Neutrophil (primary cell): ENCODE measurements around the gene FSTL4.

Experiments used
- H3K27ac ChIP-seq: fragments of 200-600 bp; sonication (generic); 2 replicates; pipeline ENCODE4 v1.5.1; 2016; ENCODE audit warnings: mild to moderate bottlenecking, moderate library complexity
- H3K27me3 ChIP-seq: fragments of 200-600 bp; sonication (generic); 2 replicates; pipeline ENCODE4 v1.6.0; 2016; ENCODE audit warnings: mild to moderate bottlenecking
- H3K36me3 ChIP-seq: fragments of 200-600 bp; sonication (generic); 2 replicates; pipeline ENCODE4 v1.5.1; 2017
- H3K4me1 ChIP-seq, 2 experiments: fragments of 200-600 bp in 1 of 2; sonication (generic) in 1 of 2; 1 replicate in 1 of 2; 2 replicates in 1 of 2; pipeline versions ENCODE4 v1.5.1 to v1.6.1; 2013 to 2016; ENCODE audit warnings: low read depth in 1 of 2, low read length in 1 of 2, mild to moderate bottlenecking in 1 of 2, moderate library complexity in 1 of 2; ENCODE audit not compliant: control insufficient read depth in 1 of 2, insufficient read depth in 1 of 2
- H3K4me3 ChIP-seq, 2 experiments: fragments of 200-600 bp in 1 of 2; sonication (generic) in 1 of 2; 1 replicate in 1 of 2; 2 replicates in 1 of 2; pipeline ENCODE4 v1.5.1; 2013 to 2016; ENCODE audit warnings: low read depth in 1 of 2, low read length in 1 of 2, mild to moderate bottlenecking in 1 of 2, moderate library complexity in 1 of 2
- H3K9me3 ChIP-seq: fragments of 200-600 bp; sonication (generic); 2 replicates; pipeline ENCODE4 v1.5.1; 2016
- TF ChIP-seq, protein P1 (sequence below): fragments of 200-600 bp; sonication (generic); IDR thresholded peaks from 2 replicates; pipeline ENCODE4 v1.5.1; 2016; ENCODE audit warnings: antibody characterized with exemption

The FSTL4 gene

DNA sequence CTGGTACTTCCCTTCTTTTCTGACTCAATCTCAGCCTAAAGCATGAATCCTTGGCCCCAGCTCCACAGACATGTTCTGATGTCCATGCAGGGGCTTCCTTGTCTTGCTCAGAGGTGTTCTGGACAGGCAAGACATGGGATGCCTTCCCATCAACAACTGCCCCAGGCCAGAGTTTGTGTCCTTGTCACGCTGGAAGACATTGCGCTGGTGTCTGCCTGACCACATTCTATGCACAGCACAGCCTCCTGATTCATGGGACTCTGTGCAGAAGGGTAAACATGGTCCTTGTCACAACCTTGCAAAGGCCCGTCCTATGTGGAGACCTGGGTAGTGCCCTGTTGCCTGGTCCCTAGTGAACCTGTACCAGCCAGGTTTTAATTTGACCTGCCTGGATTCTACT is 212.2 kb downstream of the FSTL4 start:
- no peaks in the 10 kb centered on the region for H3K36me3 ChIP-seq
- no peak overlapping the region for H3K27ac ChIP-seq
- peaks cover 14% of the 10 kb centered on the region for H3K27me3 ChIP-seq
- no peak overlapping the region for H3K4me3 ChIP-seq
- H3K9me3 ChIP-seq, result no peaks in the 10 kb centered on the region
- TF ChIP-seq, protein P1, sequence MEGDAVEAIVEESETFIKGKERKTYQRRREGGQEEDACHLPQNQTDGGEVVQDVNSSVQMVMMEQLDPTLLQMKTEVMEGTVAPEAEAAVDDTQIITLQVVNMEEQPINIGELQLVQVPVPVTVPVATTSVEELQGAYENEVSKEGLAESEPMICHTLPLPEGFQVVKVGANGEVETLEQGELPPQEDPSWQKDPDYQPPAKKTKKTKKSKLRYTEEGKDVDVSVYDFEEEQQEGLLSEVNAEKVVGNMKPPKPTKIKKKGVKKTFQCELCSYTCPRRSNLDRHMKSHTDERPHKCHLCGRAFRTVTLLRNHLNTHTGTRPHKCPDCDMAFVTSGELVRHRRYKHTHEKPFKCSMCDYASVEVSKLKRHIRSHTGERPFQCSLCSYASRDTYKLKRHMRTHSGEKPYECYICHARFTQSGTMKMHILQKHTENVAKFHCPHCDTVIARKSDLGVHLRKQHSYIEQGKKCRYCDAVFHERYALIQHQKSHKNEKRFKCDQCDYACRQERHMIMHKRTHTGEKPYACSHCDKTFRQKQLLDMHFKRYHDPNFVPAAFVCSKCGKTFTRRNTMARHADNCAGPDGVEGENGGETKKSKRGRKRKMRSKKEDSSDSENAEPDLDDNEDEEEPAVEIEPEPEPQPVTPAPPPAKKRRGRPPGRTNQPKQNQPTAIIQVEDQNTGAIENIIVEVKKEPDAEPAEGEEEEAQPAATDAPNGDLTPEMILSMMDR, result no peak
- H3K4me1 ChIP-seq, result no peaks in the 10 kb centered on the region

GRCh38 chr5:133399247-133399891 is 213.0 kb downstream of the FSTL4 start:
- H3K4me3 ChIP-seq, result no peak overlapping the region
- no peaks in the 10 kb centered on the region for H3K9me3 ChIP-seq
- TF ChIP-seq, protein P1, result no peak
- H3K27ac ChIP-seq, result no peak overlapping the region
- no peaks in the 10 kb centered on the region for H3K36me3 ChIP-seq
- H3K4me1 ChIP-seq, result no peaks in the 10 kb centered on the region
- peaks cover 14% of the 10 kb centered on the region for H3K27me3 ChIP-seq

- peaks cover 14% of the 10 kb centered on the region for H3K27me3 ChIP-seq
- TF ChIP-seq, protein P1, result no peak
- H3K36me3 ChIP-seq, result no peaks in the 10 kb centered on the region
- H3K4me3 ChIP-seq, result no peak overlapping the region
- no peaks in the 10 kb centered on the region for H3K4me1 ChIP-seq
- H3K9me3 ChIP-seq, result no peaks in the 10 kb centered on the region
- H3K27ac ChIP-seq, result no peak overlapping the region
These were observed 213.7 kb downstream of the FSTL4 start for GRCh38 chr5:133398646-133399101.

DNA sequence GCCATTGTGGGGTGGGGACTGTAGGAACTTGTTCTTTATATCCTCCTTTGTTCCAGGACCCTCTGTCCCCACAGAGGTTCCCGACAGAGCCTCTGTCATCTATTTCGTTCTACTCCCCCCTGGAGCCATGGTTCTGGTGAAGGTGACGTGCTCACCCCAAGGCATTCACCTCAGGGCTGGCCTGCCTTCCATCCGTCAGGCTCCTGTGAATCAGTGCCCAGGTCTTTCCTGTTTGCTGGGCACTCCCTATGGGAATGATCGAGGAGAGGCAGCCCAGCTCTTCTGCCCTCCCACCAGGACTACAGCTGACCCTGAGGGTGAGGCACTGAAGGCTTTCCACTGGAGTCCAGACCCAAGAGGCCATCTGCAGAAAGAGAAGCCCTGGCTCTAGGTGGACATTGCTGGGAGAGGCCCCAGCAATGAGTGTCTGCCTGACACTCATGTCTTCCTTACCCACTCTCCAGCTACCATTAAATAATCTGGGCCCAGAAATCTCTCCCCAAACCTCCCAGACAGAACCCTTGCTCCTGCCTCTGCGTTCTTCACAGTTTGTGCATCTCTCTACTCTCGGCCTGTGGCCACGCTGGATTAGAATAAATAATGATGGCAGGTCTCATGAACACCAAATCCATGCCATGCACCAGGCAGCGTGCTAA is 214.2 kb downstream of the FSTL4 start:
- Histone ChIP-seq H3K4me1 (no peaks in the 10 kb centered on the region), H3K4me3 (no peak overlapping the region), H3K27ac (no peak overlapping the region), H3K9me3 (no peaks in the 10 kb centered on the region), H3K36me3 (no peaks in the 10 kb centered on the region), H3K27me3 (peaks cover 14% of the 10 kb centered on the region)
- TF ChIP-seq, protein P1, result no peak

- Histone ChIP-seq H3K36me3 (no peaks in the 10 kb centered on the region), H3K4me1 (no peaks in the 10 kb centered on the region), H3K9me3 (no peaks in the 10 kb centered on the region), H3K4me3 (no peak overlapping the region), H3K27me3 (peaks cover 14% of the 10 kb centered on the region), H3K27ac (no peak overlapping the region)
- TF ChIP-seq, protein P1, result no peak
These were observed 215.0 kb downstream of the FSTL4 start for GRCh38 chr5:133397348-133397747.
